GM12878 (cell line): ENCODE data around the gene P3H2.
A peak's percentile ranks its signal among the peaks of the same experiment; 100 is the strongest.

Experiments used
- BACH1 ChIP-seq: fragments of 450-650 bp; IDR thresholded peaks from 2 replicates; pipeline ENCODE4 v1.6.1; 2017; ENCODE audit warnings: mild to moderate bottlenecking, borderline replicate concordance
- CTCF ChIP-seq, 3 experiments: IDR thresholded peaks in 2 of 3; conservative IDR thresholded peaks in 1 of 3; 2 replicates each; pipeline ENCODE4 v1.5.1; 2011; ENCODE audit warnings: low read depth in 3 of 3, low read length in 3 of 3, mild to moderate bottlenecking in 3 of 3, control low read depth in 2 of 3, moderate library complexity in 2 of 3, inconsistent platforms in 1 of 3, mixed read lengths in 1 of 3; ENCODE audit not compliant: control insufficient read depth in 2 of 3, insufficient read depth in 1 of 3; ENCODE audit errors: extremely low read depth in 1 of 3
- EZH2 ChIP-seq: IDR thresholded peaks from 2 replicates; pipeline ENCODE4 v1.6.1; 2012; ENCODE audit warnings: low read depth, mild to moderate bottlenecking, control low read depth, inconsistent platforms, low read length, borderline replicate concordance; ENCODE audit not compliant: control insufficient read depth
- JUNB ChIP-seq: IDR thresholded peaks from 2 replicates; pipeline ENCODE4 v1.6.1; 2016; ENCODE audit warnings: antibody characterized with exemption, mild to moderate bottlenecking
- MAX ChIP-seq: IDR thresholded peaks from 2 replicates; pipeline ENCODE4 v1.6.1; 2012; ENCODE audit warnings: low read depth, low read length, improper control_type of control experiment
- POLR2AphosphoS5 ChIP-seq: IDR thresholded peaks from 2 replicates; pipeline ENCODE4 v1.6.1; 2011; ENCODE audit warnings: mild to moderate bottlenecking, low read length, inconsistent platforms
- REST ChIP-seq: IDR thresholded peaks from 2 replicates; pipeline ENCODE4 v1.6.1; 2012; ENCODE audit warnings: mild to moderate bottlenecking, low read depth, low read length
- USF2 ChIP-seq: IDR thresholded peaks from 2 replicates; pipeline ENCODE4 v1.6.1; 2011; ENCODE audit warnings: low read depth, low read length, improper control_type of control experiment, borderline replicate concordance

- TF ChIP-seq EZH2, result no peak
- TF ChIP-seq CTCF (IDR thresholded peaks at IDR 0.05 in 2 of 3, conservative IDR thresholded peaks at IDR 0.05 in 1 of 3; ENCODE audit: control insufficient read depth in 2 of 3, extremely low read depth in 1 of 3, insufficient read depth in 1 of 3, low read depth in 3 of 3, low read length in 3 of 3), result no peak
- no peak for TF ChIP-seq MAX
- no peak for TF ChIP-seq REST
- TF ChIP-seq USF2, result no peak
- peak; percentile 34; the same call in 1 of the 2 replicates for TF ChIP-seq BACH1
- TF ChIP-seq JUNB, result no peak
- no peak for TF ChIP-seq POLR2AphosphoS5
Observed at GRCh38 chr3:190119461-190120268, 1.0 kb downstream of the P3H2 start.
